ENCODE results near the gene TOMM40.

DNA sequence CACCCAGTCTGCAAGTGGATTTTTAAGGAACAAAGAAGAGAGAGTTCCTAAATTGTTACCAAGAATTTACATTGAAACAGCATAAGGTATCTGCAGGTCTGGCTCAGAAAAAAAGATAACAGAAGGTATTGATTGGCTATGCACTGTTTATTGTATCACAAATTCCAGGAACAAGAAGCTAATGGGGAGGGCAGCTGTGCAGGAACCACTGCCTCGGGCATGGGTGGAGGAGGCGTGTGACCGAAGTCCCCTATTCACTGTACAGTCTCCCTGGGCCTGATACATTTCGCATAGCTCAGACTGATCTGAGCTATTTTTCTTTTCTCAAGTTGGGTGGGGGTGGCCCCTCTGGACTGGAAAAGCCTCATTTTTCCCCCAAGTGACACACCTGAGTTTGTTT lies 33.2 kb upstream of the TOMM40 start:
- TF ChIP-seq, protein P1, sequence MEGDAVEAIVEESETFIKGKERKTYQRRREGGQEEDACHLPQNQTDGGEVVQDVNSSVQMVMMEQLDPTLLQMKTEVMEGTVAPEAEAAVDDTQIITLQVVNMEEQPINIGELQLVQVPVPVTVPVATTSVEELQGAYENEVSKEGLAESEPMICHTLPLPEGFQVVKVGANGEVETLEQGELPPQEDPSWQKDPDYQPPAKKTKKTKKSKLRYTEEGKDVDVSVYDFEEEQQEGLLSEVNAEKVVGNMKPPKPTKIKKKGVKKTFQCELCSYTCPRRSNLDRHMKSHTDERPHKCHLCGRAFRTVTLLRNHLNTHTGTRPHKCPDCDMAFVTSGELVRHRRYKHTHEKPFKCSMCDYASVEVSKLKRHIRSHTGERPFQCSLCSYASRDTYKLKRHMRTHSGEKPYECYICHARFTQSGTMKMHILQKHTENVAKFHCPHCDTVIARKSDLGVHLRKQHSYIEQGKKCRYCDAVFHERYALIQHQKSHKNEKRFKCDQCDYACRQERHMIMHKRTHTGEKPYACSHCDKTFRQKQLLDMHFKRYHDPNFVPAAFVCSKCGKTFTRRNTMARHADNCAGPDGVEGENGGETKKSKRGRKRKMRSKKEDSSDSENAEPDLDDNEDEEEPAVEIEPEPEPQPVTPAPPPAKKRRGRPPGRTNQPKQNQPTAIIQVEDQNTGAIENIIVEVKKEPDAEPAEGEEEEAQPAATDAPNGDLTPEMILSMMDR (IDR thresholded peaks at IDR 0.05), result no peak
- no peak for TF ChIP-seq POLR2A (IDR thresholded peaks at IDR 0.05)

All from right lobe of liver (tissue), 4 donors.